NT2/D1 (cell line): Measurements from ENCODE around the gene SND1.

Experiments
- YY1 ChIP-seq: IDR thresholded peaks from 2 replicates; pipeline ENCODE4 v1.6.1; 2011; ENCODE audit not compliant: insufficient read length, insufficient read depth
- ZNF274 ChIP-seq: IDR thresholded peaks from 2 replicates; pipeline ENCODE4 v1.6.1; 2011; ENCODE audit warnings: mild to moderate bottlenecking, low read depth, low read length

DNA sequence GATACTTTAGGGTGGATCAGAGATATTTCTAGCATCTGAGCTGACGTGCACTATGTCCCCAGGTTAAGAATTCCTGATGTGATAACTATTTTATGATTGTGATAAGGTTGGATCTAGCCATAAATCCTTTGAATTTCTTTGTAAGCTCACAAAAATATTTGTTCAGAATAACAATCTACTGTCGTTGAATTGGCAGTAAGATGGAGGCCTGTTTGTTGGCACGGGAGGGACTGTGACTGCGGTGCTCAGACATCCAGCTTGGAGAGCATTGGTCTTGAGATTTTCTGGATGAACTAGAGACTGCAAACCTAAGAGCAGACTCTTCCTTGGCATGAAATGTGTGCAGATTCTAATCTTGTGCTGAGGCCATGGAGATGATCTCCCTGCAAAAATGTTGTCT is 248.1 kb downstream of the SND1 start:
- TF ChIP-seq ZNF274 (no peak), YY1 (no peak)
